SK-MEL-5 (cell line): ENCODE measurements around the gene ERC2. TPM values are rescaled to one million over a fixed set of nuclear protein-coding genes. Genes with fewer than 3 reads are reported as not detected.
"Not testable (repeated sequence)": the region's sequence is repeated elsewhere in the genome, so short reads cannot be mapped to it uniquely, and the experiment has no call there.

Experiments
- DNase-seq: peaks from one replicate; pipeline ENCODE4 v3.0.0-alpha.2; 2016; ENCODE audit warnings: low read depth, low spot score
- in situ Hi-C: cut with HindIII; loops from 2 replicates; pipeline ENCODE4 v1.10.0; 2016; ENCODE audit warnings: low sequenced_read_pairs, high pct_unique_total_duplicates, low pct_unique_long_range_greater_than_20kb
- total RNA-seq: library from RNA; depleted of rRNA; stranded (reverse); fragments of >200 nt; shearing (Covaris generic); gene quantifications from 2 replicates; pipeline ENCODE4 v1.2.3, GENCODE V29; 2014

ERC2 gene
- total RNA-seq, 1 experiment from 2014 or later, result 0.50 TPM

GRCh38 chr3:55512571-55513343, 955.5 kb downstream of the ERC2 start:
- DNase-seq, result peak; percentile 16
- in situ Hi-C loops, result no loop called here

GRCh38 chr3:55511895-55512570, 956.2 kb downstream of the ERC2 start:
- in situ Hi-C loops, result no loop called here
- no peak for DNase-seq

GRCh38 chr3:55508335-55508734, 959.9 kb downstream of the ERC2 start:
- no peak for DNase-seq
- in situ Hi-C loops, result no loop called here

- in situ Hi-C loops, result no loop called here
- DNase-seq, result no peak
Observed at GRCh38 chr3:55507808-55508207, 960.5 kb downstream of the ERC2 start.

GRCh38 chr3:55505776-55506175, 962.5 kb downstream of the ERC2 start:
- no peak for DNase-seq

GRCh38 chr3:55505102-55505501, 963.2 kb downstream of the ERC2 start:
- peak; percentile 80 for DNase-seq
- in situ Hi-C loops, result not testable (repeated sequence)

More at GRCh38 chr3:55505776-55506175, 962.5 kb downstream of the ERC2 start:
- in situ Hi-C loops, result no loop called here

GRCh38 chr3:55501905-55502304, 966.4 kb downstream of the ERC2 start:
- in situ Hi-C loops, result no loop called here
- no peak for DNase-seq

- in situ Hi-C loops, result no loop called here
- no peak for DNase-seq
Observed at GRCh38 chr3:55500555-55501330, 967.5 kb downstream of the ERC2 start.

- no peak for DNase-seq
- in situ Hi-C loops, result no loop called here
Observed at GRCh38 chr3:55498520-55498919, 969.7 kb downstream of the ERC2 start.

- no peak for DNase-seq
- in situ Hi-C loops, result no loop called here
Observed at GRCh38 chr3:55497250-55497649, 971.0 kb downstream of the ERC2 start.

GRCh38 chr3:55494976-55495375, 973.3 kb downstream of the ERC2 start:
- in situ Hi-C loops, result no loop called here
- DNase-seq, result no peak

- in situ Hi-C loops, result no loop called here
- DNase-seq, result no peak
Observed at GRCh38 chr3:55492976-55493375, 975.3 kb downstream of the ERC2 start.

GRCh38 chr3:55491296-55491816, 976.9 kb downstream of the ERC2 start:
- no peak for DNase-seq
- in situ Hi-C loops, result no loop called here

GRCh38 chr3:55490276-55490913, 977.9 kb downstream of the ERC2 start:
- in situ Hi-C loops, result no loop called here
- DNase-seq, result no peak

- no peak for DNase-seq
- in situ Hi-C loops, result no loop called here
Observed at GRCh38 chr3:55489798-55490132, 978.5 kb downstream of the ERC2 start.

GRCh38 chr3:55488398-55489055, 979.7 kb downstream of the ERC2 start:
- in situ Hi-C loops, result no loop called here
- DNase-seq, result peak; percentile 58
